Stimulated activated naive CD8-positive, alpha-beta T cell treated with anti-CD3 and anti-CD28 coated beads, Interleukin-15, Interleukin-2, amounts not matched to agents 100 U/mL and 50 U/mL, for 24 hours (primary cell): Measurements from ENCODE around the gene RPP25L.
"Not testable (repeated sequence)": the region's sequence is repeated elsewhere in the genome, so short reads cannot be mapped to it uniquely, and the experiment has no call there.

Experiments used
- ATAC-seq: fragments of 150-1000 bp; cut with Tn5 transposase; one replicate; pipeline ENCODE4 v1.10.0; 2021
- DNase-seq: peaks from one replicate; pipeline ENCODE4 v3.0.0; 2021

RPP25L gene

DNA sequence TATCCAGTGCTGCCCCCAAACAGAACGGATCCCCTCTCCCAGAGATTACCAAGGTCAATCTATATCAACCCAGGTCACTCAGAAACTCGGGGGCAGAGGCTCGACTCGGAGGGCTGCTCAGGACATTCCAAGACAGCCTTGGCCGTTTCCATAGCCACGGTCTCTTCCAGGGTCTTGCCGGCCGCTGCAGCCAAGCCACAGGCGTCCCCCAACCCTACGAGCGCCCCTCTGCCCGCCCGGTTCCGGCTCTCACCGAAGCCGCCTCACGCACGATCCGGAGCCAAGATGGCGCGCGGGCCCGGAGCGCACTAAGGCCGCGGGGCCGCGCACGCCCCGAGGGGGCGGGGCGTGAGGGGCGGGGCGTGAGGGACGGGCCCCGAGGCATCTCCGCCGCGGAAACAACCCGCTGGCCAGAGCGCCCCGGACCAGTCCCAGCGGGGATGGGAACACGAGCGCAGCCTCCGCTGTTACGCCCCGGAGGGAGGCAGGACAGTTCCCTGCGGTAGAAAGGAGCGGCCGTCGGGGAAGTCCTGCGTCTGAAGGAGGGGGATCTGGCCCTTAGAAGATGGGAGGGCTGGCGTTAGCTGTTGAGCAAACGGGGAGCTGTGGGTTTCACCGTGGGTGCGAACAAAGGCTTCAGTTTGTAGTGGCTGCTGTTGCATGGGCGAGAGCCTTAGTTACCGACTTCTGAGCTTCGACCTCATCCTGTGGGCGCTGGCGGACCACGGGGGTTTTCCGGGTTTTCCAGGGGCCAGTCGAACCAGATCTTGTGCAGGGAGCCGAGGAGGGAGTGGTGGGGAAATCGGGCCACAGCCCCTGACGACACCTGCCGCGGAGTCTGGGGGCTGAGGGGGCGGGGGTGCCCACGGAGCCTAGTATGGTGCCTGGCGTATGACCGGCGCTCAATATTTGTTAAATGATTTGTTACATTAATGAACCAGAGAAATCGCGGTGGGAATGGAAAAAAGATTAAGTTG lies at the start of gene RPP25L:
TSS of gene RPP25L (minus strand) at position 287 of the 977 bp plus-strand sequence. CDS start 801 bp downstream, outside the sequence.
- DNase-seq (peak; percentile 87), ATAC-seq (peak; percentile 93)

GRCh38 chr9:34659592-34660253 lies 47.8 kb upstream of the RPP25L start:
- DNase-seq (no peak), ATAC-seq (no peak)

- DNase-seq (no peak), ATAC-seq (no peak)
Measured at GRCh38 chr9:34658461-34658860, 46.6 kb upstream of the RPP25L start.

DNA sequence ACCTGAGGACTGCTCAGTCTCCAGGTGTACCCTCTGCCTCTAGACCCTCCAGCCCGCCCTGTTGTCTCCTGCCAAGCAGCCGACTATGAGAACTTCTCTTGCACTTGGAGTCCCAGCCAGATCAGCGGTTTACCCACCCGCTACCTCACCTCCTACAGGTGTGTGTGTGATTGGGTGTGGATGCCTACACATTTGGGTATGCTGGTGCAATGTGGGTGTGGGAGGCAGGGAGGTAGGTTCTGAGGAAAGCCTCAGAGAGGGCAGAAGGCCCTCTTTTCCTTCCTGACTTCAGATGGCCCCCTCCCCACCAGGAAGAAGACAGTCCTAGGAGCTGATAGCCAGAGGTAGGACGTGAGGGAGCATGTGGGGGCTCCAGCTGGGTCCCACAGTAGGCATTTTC lies 45.1 kb upstream of the RPP25L start:
- DNase-seq (no peak), ATAC-seq (no peak)

GRCh38 chr9:34655394-34655793 lies 43.5 kb upstream of the RPP25L start:
- DNase-seq (no peak), ATAC-seq (no peak)

DNA sequence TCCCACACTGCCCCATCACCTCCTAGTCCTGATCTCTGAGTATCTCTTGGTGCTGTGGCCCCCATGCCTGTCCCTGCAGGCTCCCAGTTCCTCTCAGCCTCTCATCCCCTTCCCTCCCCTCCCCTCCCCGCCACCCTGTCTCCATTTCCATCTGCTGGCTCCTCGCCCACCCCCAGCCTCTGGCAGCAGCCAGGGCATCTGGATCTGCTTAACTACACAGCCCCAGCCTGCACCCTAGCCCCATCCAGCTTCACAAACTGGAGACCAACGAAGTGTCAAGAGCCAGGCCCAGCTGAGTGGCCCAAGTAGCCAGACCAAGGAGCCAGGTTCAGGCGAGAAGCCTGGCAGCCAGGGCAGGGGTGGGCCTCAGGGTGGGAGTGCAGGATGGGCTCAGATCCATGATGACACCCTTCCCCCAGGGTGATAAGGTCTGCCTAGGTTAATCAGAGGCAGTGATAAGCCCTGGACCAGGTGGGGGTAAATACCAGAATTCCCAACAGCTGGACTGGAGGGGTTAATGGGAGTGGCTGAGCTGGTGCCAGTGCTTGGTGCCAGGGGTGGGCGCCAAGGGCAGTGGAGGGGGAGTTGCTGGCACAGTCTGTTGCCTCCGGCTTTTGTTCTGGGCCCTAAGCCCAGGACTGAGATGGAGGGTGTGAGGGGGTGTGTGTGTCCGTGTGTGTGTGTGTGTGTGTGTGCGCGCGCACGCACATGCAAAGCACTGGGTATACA lies 42.6 kb upstream of the RPP25L start:
- ATAC-seq (no peak), DNase-seq (no peak)

- ATAC-seq (no peak), DNase-seq (no peak)
Measured at GRCh38 chr9:34653151-34654072, 41.5 kb upstream of the RPP25L start.

DNA sequence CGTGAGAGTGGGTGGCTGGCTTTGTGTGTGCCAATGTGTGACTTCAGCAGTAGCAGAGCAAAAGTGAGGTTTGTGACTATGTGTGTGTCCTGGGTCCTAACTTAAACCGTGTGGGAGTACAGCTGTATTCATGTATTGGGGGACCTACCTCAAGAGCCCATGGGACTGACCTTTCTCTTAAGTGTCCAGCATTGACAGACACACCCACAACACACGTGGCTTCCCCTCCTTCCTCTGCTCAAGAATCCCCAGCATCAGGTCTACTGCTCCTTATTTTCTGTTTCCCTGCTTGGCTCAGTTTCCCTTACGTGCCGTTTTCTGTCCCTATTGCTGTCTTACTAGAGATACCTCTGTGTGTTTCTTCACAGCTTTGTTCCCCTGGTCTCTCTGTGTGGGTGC lies 40.7 kb upstream of the RPP25L start:
- DNase-seq (no peak), ATAC-seq (no peak)

DNA sequence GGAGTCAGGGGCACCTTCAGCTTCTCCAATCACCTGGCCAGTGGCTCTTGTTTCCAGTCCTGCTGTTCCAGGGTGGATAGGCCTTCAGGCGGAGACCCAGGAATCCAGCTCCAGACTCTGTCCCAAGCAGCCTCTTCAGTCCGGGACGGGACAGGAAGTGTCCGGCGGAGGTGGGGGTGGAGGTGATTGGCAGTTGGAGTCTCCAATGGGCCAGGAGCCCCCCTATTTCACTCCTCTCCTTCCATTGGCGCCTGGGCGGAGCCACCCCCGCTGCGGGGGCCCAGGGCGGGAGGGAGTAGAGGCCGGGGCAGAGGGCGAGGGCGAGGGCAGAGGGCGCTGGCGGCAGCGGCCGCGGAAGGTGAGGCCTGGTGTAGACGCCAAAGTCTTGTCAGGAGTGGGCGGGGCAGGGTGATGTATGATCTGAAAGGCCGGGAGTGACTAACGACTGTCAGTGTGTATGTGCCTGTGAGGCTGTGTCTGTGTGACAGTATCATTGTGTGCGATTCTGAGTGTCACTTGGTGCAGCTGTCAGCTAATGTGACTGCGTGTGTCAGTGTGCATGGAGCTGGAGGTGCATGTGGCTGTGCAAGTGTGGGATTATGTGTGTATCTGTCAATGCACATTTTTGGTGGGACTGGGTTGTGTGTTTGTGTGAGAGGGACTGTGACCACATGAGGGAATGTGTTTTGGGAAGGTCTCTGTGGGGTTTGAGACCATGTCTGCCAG lies 40.1 kb upstream of the RPP25L start, which contains the start of gene IL11RA:
TSS of gene IL11RA (plus strand) at position 310 of the 726 bp plus-strand sequence. CDS start 3,033 bp downstream, outside the sequence.
- ATAC-seq (peak; percentile 75), DNase-seq (peak; percentile 63)

DNA sequence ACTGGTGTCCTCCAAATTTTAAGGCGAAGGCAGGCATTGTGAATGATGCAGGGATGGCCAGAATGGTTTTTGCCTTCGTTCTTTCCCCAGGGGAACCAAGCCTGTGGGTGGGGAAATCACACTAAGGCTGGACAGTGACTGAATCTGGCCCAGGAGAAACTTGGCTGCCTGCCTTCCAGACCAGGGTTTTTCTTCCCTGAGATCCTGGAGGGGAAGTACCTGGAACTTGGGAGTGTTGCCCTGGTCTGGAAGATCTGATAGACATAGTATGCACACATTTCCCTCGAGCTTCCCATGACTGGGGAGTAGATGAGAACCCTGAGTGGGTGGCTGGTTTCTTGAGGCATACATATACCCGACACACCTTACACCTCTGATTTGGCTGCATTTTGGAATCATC lies 39.4 kb upstream of the RPP25L start:
- no peak for ATAC-seq
- DNase-seq = no peak

DNA sequence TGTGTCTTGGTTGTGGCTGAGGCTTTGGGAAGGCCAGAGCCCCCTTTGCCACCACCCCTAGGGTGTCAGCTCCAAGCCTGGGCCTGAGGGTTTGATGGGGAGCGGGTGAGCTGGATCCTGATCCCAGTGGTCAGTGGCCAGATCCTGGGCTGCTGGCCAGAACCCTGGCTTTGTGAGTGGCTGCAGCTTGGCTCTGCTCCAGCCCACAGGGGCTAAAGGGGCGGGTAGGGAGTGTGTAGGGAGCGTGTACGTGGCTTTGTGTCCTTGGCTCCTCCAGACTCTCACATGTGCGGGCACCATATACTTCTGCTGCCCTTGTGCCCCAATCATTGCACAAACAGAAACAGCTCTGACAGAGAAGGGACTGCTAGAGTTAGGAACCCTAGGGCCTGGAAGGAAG lies 38.9 kb upstream of the RPP25L start:
- no peak for ATAC-seq

GRCh38 chr9:34648673-34649072 lies 36.8 kb upstream of the RPP25L start:
- no peak for ATAC-seq
- DNase-seq = no peak

More for the DNA sequence above, 38.9 kb upstream of the RPP25L start:
- DNase-seq = no peak

DNA sequence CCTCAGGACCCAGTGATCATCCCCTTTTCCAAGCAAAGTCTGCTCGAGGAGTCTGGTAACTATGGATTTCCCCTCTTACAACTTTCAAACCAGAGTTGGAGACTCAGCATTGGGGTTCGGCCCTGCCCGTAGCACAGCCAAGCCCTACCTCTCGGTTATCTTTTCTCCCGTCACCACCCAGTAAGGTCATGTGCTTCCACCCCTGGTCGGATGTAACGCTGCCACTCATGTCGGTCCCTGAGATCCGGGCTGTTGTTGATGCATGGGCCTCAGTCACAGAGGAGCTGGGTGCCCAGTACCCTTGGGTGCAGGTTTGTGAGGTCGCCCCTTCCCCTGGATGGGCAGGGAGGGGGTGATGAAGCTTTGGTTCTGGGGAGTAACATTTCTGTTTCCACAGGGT lies 35.8 kb upstream of the RPP25L start:
- ATAC-seq (no peak), DNase-seq (no peak)

- no peak for ATAC-seq
Measured at GRCh38 chr9:34647084-34647403, 35.1 kb upstream of the RPP25L start.

GRCh38 chr9:34646211-34647083 lies 34.5 kb upstream of the RPP25L start, which contains the start of gene GALT:
Gene GALT (plus strand): TSS chr9:34646675. CDS start chr9:34646705, 30 bp downstream.
- peak; percentile 99 for DNase-seq
- peak; percentile 85 for ATAC-seq

More at GRCh38 chr9:34647084-34647403, 35.1 kb upstream of the RPP25L start:
- DNase-seq = no peak

DNA sequence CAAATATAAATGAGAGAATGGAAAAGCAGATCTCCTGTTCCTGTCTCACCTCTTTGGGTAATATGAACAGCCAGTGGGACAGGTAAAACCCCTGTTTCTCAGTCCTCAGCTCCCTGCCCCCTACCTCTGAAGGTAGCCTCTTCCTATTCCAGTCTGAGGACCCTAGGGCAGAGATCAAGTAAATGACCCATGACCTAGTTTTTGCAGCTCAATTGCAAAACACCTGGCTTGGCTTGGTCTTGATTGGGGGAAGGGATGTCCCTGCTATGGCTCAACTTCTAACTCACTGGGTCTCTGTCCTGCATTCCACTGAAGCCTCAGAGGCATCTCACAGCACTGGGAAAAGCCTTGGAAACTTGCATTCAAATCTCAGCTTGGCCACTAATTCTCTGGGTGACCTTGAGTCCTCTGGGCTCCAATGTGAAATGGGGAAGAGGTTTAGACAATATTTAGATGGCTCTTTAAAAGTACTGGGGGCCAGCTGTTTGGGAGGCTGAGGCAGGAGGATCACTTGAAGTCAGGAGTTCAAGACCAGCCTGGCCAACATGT lies 32.9 kb upstream of the RPP25L start:
- ATAC-seq (no peak), DNase-seq (no peak)

GRCh38 chr9:34642679-34643078 lies 30.8 kb upstream of the RPP25L start:
- no peak for ATAC-seq

GRCh38 chr9:34639322-34639721 lies 27.4 kb upstream of the RPP25L start:
- not testable (repeated sequence) for DNase-seq, ATAC-seq

More at GRCh38 chr9:34642679-34643078, 30.8 kb upstream of the RPP25L start:
- DNase-seq = no peak

DNA sequence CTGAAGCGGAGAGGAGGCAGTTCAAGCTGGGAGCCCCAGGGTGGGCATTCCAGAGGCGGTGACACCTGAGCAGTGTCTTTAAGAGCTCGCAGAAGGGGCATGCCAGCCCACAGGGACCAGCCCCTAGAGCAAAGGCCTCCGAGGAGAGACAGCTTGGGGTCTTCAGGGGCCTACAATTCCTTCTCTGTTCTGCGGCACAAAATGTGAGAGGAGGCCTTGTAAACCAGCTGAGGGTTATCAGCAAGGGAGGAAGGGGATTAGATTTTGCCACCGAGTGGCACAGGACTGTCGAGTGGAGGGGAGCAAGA lies 26.2 kb upstream of the RPP25L start:
- no peak for DNase-seq
- ATAC-seq = no peak
